ENCODE data around the gene TCAF2.
"Not testable (repeated sequence)": the region's sequence is repeated elsewhere in the genome, so short reads cannot be mapped to it uniquely, and the experiment has no call there.

Gene TCAF2

GRCh38 chr7:143622130-143622529, 1.4 kb downstream of the TCAF2 start:
- not testable (repeated sequence) for H3K36me3 ChIP-seq (ENCODE audit: insufficient read depth); H2AFZ ChIP-seq (ENCODE audit: low read depth); H4K20me1 ChIP-seq (ENCODE audit: insufficient read depth); H3K4me2 ChIP-seq; H3K4me1 ChIP-seq (ENCODE audit: low read depth, poor library complexity, severe bottlenecking); H3K9ac ChIP-seq; H3K4me3 ChIP-seq (IDR thresholded peaks at IDR 0.05; ENCODE audit: insufficient read depth, low read depth, low read length); H3K27me3 ChIP-seq (ENCODE audit: insufficient read depth, low read depth); H3K27ac ChIP-seq; H3K79me2 ChIP-seq (ENCODE audit: insufficient read depth, low read depth)

DNA sequence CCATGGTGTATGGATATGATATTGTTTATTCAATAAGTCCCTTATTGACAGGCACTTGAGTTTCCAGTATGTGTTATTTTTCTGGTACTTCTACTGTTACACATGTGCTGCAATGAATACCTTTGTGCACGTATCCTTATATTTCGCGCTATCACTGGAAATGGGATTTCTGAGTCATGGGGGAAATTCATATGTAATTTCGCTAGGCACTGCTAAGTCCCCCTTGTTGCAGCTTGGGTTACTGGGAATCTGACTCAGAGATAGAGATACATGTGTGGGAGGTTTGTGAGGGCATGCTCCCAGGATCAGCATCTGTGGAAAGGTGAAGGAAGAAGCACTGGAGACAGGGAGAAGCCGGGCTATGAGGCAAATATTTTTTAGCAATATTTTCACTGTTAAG, 9.9 kb downstream of the TCAF2 start:
- not testable (repeated sequence) for H3K4me3 ChIP-seq (IDR thresholded peaks at IDR 0.05; ENCODE audit: insufficient read depth, low read depth, low read length); H3K27ac ChIP-seq; H2AFZ ChIP-seq (ENCODE audit: low read depth); H3K4me1 ChIP-seq (ENCODE audit: low read depth, poor library complexity, severe bottlenecking); H3K9ac ChIP-seq; H3K27me3 ChIP-seq (ENCODE audit: insufficient read depth, low read depth); H4K20me1 ChIP-seq (ENCODE audit: insufficient read depth); H3K36me3 ChIP-seq (ENCODE audit: insufficient read depth); H3K4me2 ChIP-seq; H3K79me2 ChIP-seq (ENCODE audit: insufficient read depth, low read depth)

GRCh38 chr7:143632506-143632905, 11.7 kb downstream of the TCAF2 start:
- not testable (repeated sequence) for H3K27me3 ChIP-seq (ENCODE audit: insufficient read depth, low read depth); H3K4me1 ChIP-seq (ENCODE audit: low read depth, poor library complexity, severe bottlenecking); H3K36me3 ChIP-seq (ENCODE audit: insufficient read depth); H2AFZ ChIP-seq (ENCODE audit: low read depth); H3K27ac ChIP-seq; H3K4me3 ChIP-seq (IDR thresholded peaks at IDR 0.05; ENCODE audit: insufficient read depth, low read depth, low read length); H4K20me1 ChIP-seq (ENCODE audit: insufficient read depth); H3K4me2 ChIP-seq; H3K9ac ChIP-seq; H3K79me2 ChIP-seq (ENCODE audit: insufficient read depth, low read depth)

- H3K4me3 ChIP-seq (IDR thresholded peaks at IDR 0.05; ENCODE audit: insufficient read depth, low read depth, low read length); H3K79me2 ChIP-seq (ENCODE audit: insufficient read depth, low read depth); H3K27ac ChIP-seq; H3K4me2 ChIP-seq; H3K4me1 ChIP-seq (ENCODE audit: low read depth, poor library complexity, severe bottlenecking); H3K27me3 ChIP-seq (ENCODE audit: insufficient read depth, low read depth); H2AFZ ChIP-seq (ENCODE audit: low read depth); H3K9ac ChIP-seq; H4K20me1 ChIP-seq (ENCODE audit: insufficient read depth); H3K36me3 ChIP-seq (ENCODE audit: insufficient read depth): not testable (repeated sequence)
These were observed 12.3 kb downstream of the TCAF2 start for GRCh38 chr7:143633013-143633618.

DNA sequence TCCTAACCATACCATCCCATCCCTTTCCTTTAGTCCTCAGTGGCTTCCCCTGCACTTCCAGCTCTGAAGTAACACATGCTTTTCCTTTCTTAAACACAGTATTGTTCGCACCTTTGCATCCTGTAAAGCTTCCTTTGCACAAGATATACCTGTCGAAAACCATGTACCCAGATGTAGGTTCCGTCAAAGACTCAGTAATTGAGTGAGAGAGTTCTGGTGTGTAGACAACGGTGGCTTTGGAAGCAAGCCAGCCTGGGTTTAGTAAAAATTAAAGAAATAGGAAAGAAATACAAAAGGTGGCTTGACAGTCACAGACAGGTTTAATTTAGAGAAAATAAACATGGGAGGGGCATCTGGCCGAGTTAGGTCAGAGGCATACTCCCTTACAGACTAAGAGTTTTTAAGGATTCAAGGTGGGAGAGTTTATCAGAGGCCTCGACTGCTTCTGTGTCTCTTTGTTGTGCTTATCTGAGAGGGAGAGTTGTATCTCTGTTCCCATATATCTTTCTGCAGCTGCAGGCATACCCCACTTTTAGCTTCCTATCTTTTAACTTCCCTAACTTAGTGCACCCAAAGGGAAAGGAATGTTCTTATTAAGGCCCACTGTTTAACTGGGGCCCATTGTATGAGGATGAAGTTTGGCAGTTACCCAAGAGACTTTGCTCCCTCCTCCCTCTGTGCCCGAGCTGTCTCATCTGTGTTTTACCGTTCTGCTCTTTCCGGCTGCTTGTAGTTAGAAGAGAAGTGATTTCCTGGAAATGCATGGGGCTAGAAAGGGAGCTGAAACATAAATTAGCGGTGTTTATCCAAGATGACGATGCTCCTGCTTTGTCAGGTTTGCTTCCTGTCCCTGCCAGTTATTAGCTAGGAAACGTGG, 14.8 kb downstream of the TCAF2 start:
- H4K20me1 ChIP-seq (ENCODE audit: insufficient read depth); H3K9ac ChIP-seq; H3K4me3 ChIP-seq (IDR thresholded peaks at IDR 0.05; ENCODE audit: insufficient read depth, low read depth, low read length); H3K4me2 ChIP-seq; H3K27me3 ChIP-seq (ENCODE audit: insufficient read depth, low read depth); H3K79me2 ChIP-seq (ENCODE audit: insufficient read depth, low read depth); H3K36me3 ChIP-seq (ENCODE audit: insufficient read depth); H3K27ac ChIP-seq; H3K4me1 ChIP-seq (ENCODE audit: low read depth, poor library complexity, severe bottlenecking); H2AFZ ChIP-seq (ENCODE audit: low read depth): not testable (repeated sequence)

- not testable (repeated sequence) for H3K4me1 ChIP-seq (ENCODE audit: low read depth, poor library complexity, severe bottlenecking); H3K4me3 ChIP-seq (IDR thresholded peaks at IDR 0.05; ENCODE audit: insufficient read depth, low read depth, low read length); H3K27ac ChIP-seq; H3K79me2 ChIP-seq (ENCODE audit: insufficient read depth, low read depth); H3K36me3 ChIP-seq (ENCODE audit: insufficient read depth); H3K27me3 ChIP-seq (ENCODE audit: insufficient read depth, low read depth); H3K9ac ChIP-seq; H4K20me1 ChIP-seq (ENCODE audit: insufficient read depth); H3K4me2 ChIP-seq; H2AFZ ChIP-seq (ENCODE audit: low read depth)
These were observed 18.6 kb downstream of the TCAF2 start for GRCh38 chr7:143639372-143639771.

DNA sequence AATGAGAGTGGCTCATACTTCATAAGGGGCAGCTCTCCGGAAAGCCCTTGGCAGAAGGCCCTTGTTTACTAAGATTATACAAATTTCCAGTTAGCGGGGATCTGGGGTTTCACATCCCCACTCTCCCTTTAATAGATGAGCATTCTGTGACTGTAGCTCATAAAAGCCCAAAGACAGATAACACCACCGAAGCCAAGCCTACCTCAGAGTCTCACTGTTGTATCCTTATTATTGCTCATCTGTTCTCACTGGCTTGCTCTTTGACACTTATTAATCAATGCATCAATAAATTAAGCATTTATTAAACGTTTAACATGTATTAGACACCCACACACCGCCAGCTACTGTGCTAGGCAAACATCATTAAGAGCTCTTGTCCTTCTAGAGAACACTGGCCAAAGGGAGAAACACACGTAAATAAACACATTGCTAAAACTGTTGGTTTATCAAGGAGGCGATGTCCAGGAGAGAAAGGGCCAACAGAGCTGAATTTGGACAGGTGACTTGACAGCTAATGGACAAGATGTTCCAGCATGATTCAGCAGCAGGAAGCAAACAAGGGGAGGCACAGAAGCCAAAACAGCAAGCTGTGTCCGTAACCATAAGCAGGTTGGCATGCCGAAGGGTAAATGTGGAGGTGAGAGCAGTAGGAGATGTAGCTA, 19.9 kb downstream of the TCAF2 start:
- not testable (repeated sequence) for H4K20me1 ChIP-seq (ENCODE audit: insufficient read depth); H3K9ac ChIP-seq; H3K4me1 ChIP-seq (ENCODE audit: low read depth, poor library complexity, severe bottlenecking); H3K27me3 ChIP-seq (ENCODE audit: insufficient read depth, low read depth); H3K27ac ChIP-seq; H3K4me2 ChIP-seq; H3K4me3 ChIP-seq (IDR thresholded peaks at IDR 0.05; ENCODE audit: insufficient read depth, low read depth, low read length); H2AFZ ChIP-seq (ENCODE audit: low read depth); H3K36me3 ChIP-seq (ENCODE audit: insufficient read depth); H3K79me2 ChIP-seq (ENCODE audit: insufficient read depth, low read depth)

- not testable (repeated sequence) for H3K4me3 ChIP-seq (IDR thresholded peaks at IDR 0.05; ENCODE audit: insufficient read depth, low read depth, low read length); H3K27me3 ChIP-seq (ENCODE audit: insufficient read depth, low read depth); H3K9ac ChIP-seq; H3K4me2 ChIP-seq; H3K36me3 ChIP-seq (ENCODE audit: insufficient read depth); H3K4me1 ChIP-seq (ENCODE audit: low read depth, poor library complexity, severe bottlenecking); H4K20me1 ChIP-seq (ENCODE audit: insufficient read depth); H3K27ac ChIP-seq; H2AFZ ChIP-seq (ENCODE audit: low read depth); H3K79me2 ChIP-seq (ENCODE audit: insufficient read depth, low read depth)
These were observed 25.8 kb downstream of the TCAF2 start for GRCh38 chr7:143646598-143646997.

DNA sequence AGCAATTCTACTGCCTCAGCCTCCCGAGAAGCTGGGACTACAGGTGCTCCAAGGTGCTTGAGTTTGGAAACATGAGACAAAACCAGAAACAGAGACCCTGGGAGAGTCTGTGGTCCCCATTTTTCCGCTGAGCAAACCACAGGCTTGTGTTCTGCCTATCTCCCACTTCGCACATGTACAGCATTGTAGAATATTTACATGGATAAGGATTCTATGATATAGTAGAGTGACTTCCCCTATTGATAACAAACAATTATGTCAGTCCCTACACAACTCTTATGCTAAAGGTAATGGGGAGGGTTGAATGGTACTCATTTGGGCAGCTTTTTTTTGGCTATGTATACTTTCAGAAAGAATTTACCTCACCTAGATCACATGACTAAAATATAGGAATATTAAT, 29.1 kb downstream of the TCAF2 start:
- not testable (repeated sequence) for H4K20me1 ChIP-seq (ENCODE audit: insufficient read depth); H3K9ac ChIP-seq; H2AFZ ChIP-seq (ENCODE audit: low read depth); H3K79me2 ChIP-seq (ENCODE audit: insufficient read depth, low read depth); H3K36me3 ChIP-seq (ENCODE audit: insufficient read depth); H3K4me3 ChIP-seq (IDR thresholded peaks at IDR 0.05; ENCODE audit: insufficient read depth, low read depth, low read length); H3K27me3 ChIP-seq (ENCODE audit: insufficient read depth, low read depth); H3K4me2 ChIP-seq; H3K27ac ChIP-seq; H3K4me1 ChIP-seq (ENCODE audit: low read depth, poor library complexity, severe bottlenecking)

GRCh38 chr7:143650447-143650846, 29.7 kb downstream of the TCAF2 start:
- not testable (repeated sequence) for H3K27ac ChIP-seq; H2AFZ ChIP-seq (ENCODE audit: low read depth); H3K4me2 ChIP-seq; H3K9ac ChIP-seq; H3K4me3 ChIP-seq (IDR thresholded peaks at IDR 0.05; ENCODE audit: insufficient read depth, low read depth, low read length); H4K20me1 ChIP-seq (ENCODE audit: insufficient read depth); H3K36me3 ChIP-seq (ENCODE audit: insufficient read depth); H3K4me1 ChIP-seq (ENCODE audit: low read depth, poor library complexity, severe bottlenecking); H3K27me3 ChIP-seq (ENCODE audit: insufficient read depth, low read depth); H3K79me2 ChIP-seq (ENCODE audit: insufficient read depth, low read depth)

Measured in KMS-11 (cell line).